ENCODE measurements around the gene PDE9A. TPM values are rescaled to one million over a fixed set of nuclear protein-coding genes. Genes with fewer than 3 reads are reported as not detected.

Gene PDE9A
- total RNA-seq, 2 donors from 2014 or later, result 45.9 to 62.4 TPM

- H3K9me3 Mint-ChIP-seq, result no peaks in the 10 kb centered on the region
- peaks cover 73% of the 10 kb centered on the region for H3K36me3 Mint-ChIP-seq (ENCODE audit: low read depth)
- H3K9ac ChIP-seq (ENCODE audit: extremely low read depth, low read length, poor library complexity, severe bottlenecking), result no peak overlapping the region
- no peak overlapping the region for H3K4me3 ChIP-seq (ENCODE audit: low read length)
- no peak for TF ChIP-seq CTCF (conservative IDR thresholded peaks at IDR 0.05)
- H3K27me3 Mint-ChIP-seq (ENCODE audit: insufficient read depth), result no peaks in the 10 kb centered on the region
- no peak overlapping the region for H3K27ac ChIP-seq (ENCODE audit: low read depth, low read length)
- no peak overlapping the region for H3K27ac Mint-ChIP-seq
- WGBS, 2 experiments (ENCODE audit: insufficient coverage in 1 of 2, insufficient read length in 1 of 2), result 93 to 100% methylated on average over 1 of the region's 1 CpG
- peaks cover 9% of the 10 kb centered on the region for H3K4me1 ChIP-seq (ENCODE audit: control insufficient read depth, insufficient read depth, low read length)
- peaks cover 68% of the 10 kb centered on the region for H3K36me3 ChIP-seq (ENCODE audit: control insufficient read depth, insufficient read depth, low read length)
- H3K9me3 ChIP-seq (ENCODE audit: control insufficient read depth, low read length), result no peaks in the 10 kb centered on the region
- no peak overlapping the region for H3K4me3 Mint-ChIP-seq
- H3K4me1 Mint-ChIP-seq, result peaks cover 11% of the 10 kb centered on the region
- no peak for DNase-seq
- no peaks in the 10 kb centered on the region for H3K27me3 ChIP-seq (ENCODE audit: control insufficient read depth, insufficient read depth, low read length, poor library complexity, severe bottlenecking)
Observed at GRCh38 chr21:42764883-42765282, 111.5 kb downstream of the PDE9A start.

GRCh38 chr21:42765656-42766055, 112.2 kb downstream of the PDE9A start:
- no peaks in the 10 kb centered on the region for H3K27me3 Mint-ChIP-seq (ENCODE audit: insufficient read depth)
- H3K27ac ChIP-seq (ENCODE audit: low read depth, low read length), result no peak overlapping the region
- H3K4me1 Mint-ChIP-seq, result peaks cover 10% of the 10 kb centered on the region
- peaks cover 65% of the 10 kb centered on the region for H3K36me3 ChIP-seq (ENCODE audit: control insufficient read depth, insufficient read depth, low read length)
- peaks cover 1% of the 10 kb centered on the region for H3K4me1 ChIP-seq (ENCODE audit: control insufficient read depth, insufficient read depth, low read length)
- WGBS, 2 experiments (ENCODE audit: insufficient coverage in 1 of 2, insufficient read length in 1 of 2), result 96 to 100% methylated on average over 3 to 4 of the region's 4 CpGs
- no peak overlapping the region for H3K27ac Mint-ChIP-seq
- no peak overlapping the region for H3K4me3 Mint-ChIP-seq
- no peaks in the 10 kb centered on the region for H3K9me3 ChIP-seq (ENCODE audit: control insufficient read depth, low read length)
- no peak for TF ChIP-seq CTCF (conservative IDR thresholded peaks at IDR 0.05)
- peaks cover 80% of the 10 kb centered on the region for H3K36me3 Mint-ChIP-seq (ENCODE audit: low read depth)
- no peak overlapping the region for H3K4me3 ChIP-seq (ENCODE audit: low read length)
- no peak overlapping the region for H3K9ac ChIP-seq (ENCODE audit: extremely low read depth, low read length, poor library complexity, severe bottlenecking)
- H3K27me3 ChIP-seq (ENCODE audit: control insufficient read depth, insufficient read depth, low read length, poor library complexity, severe bottlenecking), result no peaks in the 10 kb centered on the region
- DNase-seq, result no peak
- H3K9me3 Mint-ChIP-seq, result no peaks in the 10 kb centered on the region

- peaks cover 69% of the 10 kb centered on the region for H3K36me3 ChIP-seq (ENCODE audit: control insufficient read depth, insufficient read depth, low read length)
- no peaks in the 10 kb centered on the region for H3K27me3 ChIP-seq (ENCODE audit: control insufficient read depth, insufficient read depth, low read length, poor library complexity, severe bottlenecking)
- Mint-ChIP-seq H3K4me1 (peaks cover 7% of the 10 kb centered on the region), H3K27ac (peak overlapping the region; percentile 26), H3K9me3 (no peaks in the 10 kb centered on the region), H3K4me3 (no peak overlapping the region), H3K27me3 (ENCODE audit: insufficient read depth) (no peaks in the 10 kb centered on the region), H3K36me3 (ENCODE audit: low read depth) (peaks cover 83% of the 10 kb centered on the region)
- no peak for TF ChIP-seq CTCF (conservative IDR thresholded peaks at IDR 0.05)
- no peaks in the 10 kb centered on the region for H3K4me1 ChIP-seq (ENCODE audit: control insufficient read depth, insufficient read depth, low read length)
- DNase-seq, result no peak
- no peaks in the 10 kb centered on the region for H3K9me3 ChIP-seq (ENCODE audit: control insufficient read depth, low read length)
- 78 to 90% methylated on average over 12 to 25 of the region's 27 CpGs for WGBS, 2 experiments (ENCODE audit: insufficient coverage in 1 of 2, insufficient read length in 1 of 2)
- H3K27ac ChIP-seq (ENCODE audit: low read depth, low read length), result no peak overlapping the region
- no peak overlapping the region for H3K9ac ChIP-seq (ENCODE audit: extremely low read depth, low read length, poor library complexity, severe bottlenecking)
- no peak overlapping the region for H3K4me3 ChIP-seq (ENCODE audit: low read length)
Observed at GRCh38 chr21:42766739-42767560, 113.5 kb downstream of the PDE9A start.
